Fibroblast of lung (primary cell): ENCODE measurements around the gene RPS6KB1.
"Not testable (repeated sequence)": the region's sequence is repeated elsewhere in the genome, so short reads cannot be mapped to it uniquely, and the experiment has no call there.

Experiments
- CTCF ChIP-seq, 2 donors: IDR thresholded peaks in 1 of 2; conservative IDR thresholded peaks in 1 of 2; 1 replicate in 1 of 2; 2 replicates in 1 of 2; pipeline ENCODE4 v1.5.1; 2011 to 2012; ENCODE audit warnings: low read length in 2 of 2, control low read depth in 1 of 2, inconsistent platforms in 1 of 2, low read depth in 1 of 2, mild to moderate bottlenecking in 1 of 2
- EZH2 ChIP-seq: IDR thresholded peaks from 2 replicates; pipeline ENCODE4 v1.5.1; 2012; ENCODE audit warnings: low read length, control low read depth, mild to moderate bottlenecking; ENCODE audit errors: missing control alignments

- TF ChIP-seq CTCF (conservative IDR thresholded peaks at IDR 0.05 in 1 of 2, IDR thresholded peaks at IDR 0.05 in 1 of 2; ENCODE audit: low read depth in 1 of 2, low read length in 2 of 2); EZH2: not testable (repeated sequence)
Measured at GRCh38 chr17:59973483-59973882, 80.6 kb downstream of the RPS6KB1 start.
